HepG2 (cell line): Measurements from ENCODE around the gene COMMD7. TPM values are rescaled to one million over a fixed set of nuclear protein-coding genes. Genes with fewer than 3 reads are reported as not detected.
A peak's percentile ranks its signal among the peaks of the same experiment; 100 is the strongest.

ENCODE experiments used
- ASH2L ChIP-seq: fragments of 300-600, 200-600 bp; sonication (generic); IDR thresholded peaks from 2 replicates; pipeline ENCODE4 v1.7.0; 2017; ENCODE audit warnings: low read depth, mild to moderate bottlenecking, moderate library complexity, mixed read lengths, low read length; ENCODE audit not compliant: insufficient read length
- CEBPB ChIP-seq: IDR thresholded peaks from 2 replicates; pipeline ENCODE4 v1.6.1; 2011; ENCODE audit warnings: low read depth, low read length, improper control_type of control experiment, borderline replicate concordance
- FOXP1 ChIP-seq, 2 experiments: fragments of 450-650 bp in 1 of 2; IDR thresholded peaks; 2 replicates each; pipeline ENCODE4 v1.6.1; 2017 to 2018; ENCODE audit warnings: antibody characterized with exemption in 1 of 2
- HDAC6 ChIP-seq: fragments of 200-600 bp; sonication (generic); IDR thresholded peaks from 2 replicates; pipeline ENCODE4 v1.7.0; 2017; ENCODE audit warnings: mild to moderate bottlenecking, antibody characterized with exemption, low read length, low read depth
- HINFP ChIP-seq: sonication (generic); formaldehyde crosslinking; IDR thresholded peaks from 2 replicates; pipeline ENCODE4 v1.4.0; 2020; ENCODE audit warnings: low read depth, mild to moderate bottlenecking, missing genetic modification reagents
- KLF6 ChIP-seq: IDR thresholded peaks from 2 replicates; pipeline ENCODE4 v1.8.0; 2016; ENCODE audit warnings: missing biosample characterization, missing genetic modification reagents
- MAX ChIP-seq: IDR thresholded peaks from 2 replicates; pipeline ENCODE4 v1.6.1; 2012; ENCODE audit warnings: inconsistent platforms
- MAZ ChIP-seq, 2 experiments: sonication (generic) in 1 of 2; formaldehyde crosslinking in 1 of 2; IDR thresholded peaks; 2 replicates each; pipeline versions ENCODE4 v1.5.0 to v1.6.1; 2012 to 2020; ENCODE audit warnings: low read depth in 2 of 2, mild to moderate bottlenecking in 2 of 2, borderline replicate concordance in 1 of 2, improper control_type of control experiment in 1 of 2, low read length in 1 of 2, missing genetic modification reagents in 1 of 2, moderate library complexity in 1 of 2
- MBNL3 ChIP-seq: fragments of 250-450 bp; sonication (Bioruptor Pico); conservative IDR thresholded peaks from 2 replicates; pipeline ENCODE4 v1.8.0; 2022; ENCODE audit warnings: mild to moderate bottlenecking, inconsistent platforms
- MXD1 ChIP-seq: sonication (generic); formaldehyde crosslinking; IDR thresholded peaks from 2 replicates; pipeline ENCODE4 v1.4.0; 2020; ENCODE audit warnings: mild to moderate bottlenecking, missing genetic modification reagents
- PHF20 ChIP-seq: sonication (generic); formaldehyde crosslinking; IDR thresholded peaks from 2 replicates; pipeline ENCODE4 v1.5.0; 2020; ENCODE audit warnings: mild to moderate bottlenecking, missing genetic modification reagents
- PTBP1 ChIP-seq: fragments of 200-400 bp; formaldehyde crosslinking; IDR thresholded peaks from 2 replicates; pipeline ENCODE4 v1.6.1; 2018; ENCODE audit warnings: low read length, low read depth; ENCODE audit not compliant: poor library complexity, severe bottlenecking
- ZFP1 ChIP-seq: IDR thresholded peaks from 2 replicates; pipeline ENCODE4 v1.6.1; 2016
- ZMYM2 ChIP-seq: sonication (generic); formaldehyde crosslinking; IDR thresholded peaks from 2 replicates; pipeline ENCODE4 v1.8.0; 2022; ENCODE audit warnings: mild to moderate bottlenecking, missing genetic modification reagents
- ZNF225 ChIP-seq: sonication (generic); formaldehyde crosslinking; IDR thresholded peaks from 2 replicates; pipeline ENCODE4 v1.4.0; 2020; ENCODE audit warnings: mild to moderate bottlenecking, missing genetic modification reagents
- ZNF253 ChIP-seq: sonication (generic); formaldehyde crosslinking; IDR thresholded peaks from 2 replicates; pipeline ENCODE4 v1.8.0; 2022; ENCODE audit warnings: mild to moderate bottlenecking, missing genetic modification reagents, borderline replicate concordance
- ZNF317 ChIP-seq: sonication (generic); formaldehyde crosslinking; IDR thresholded peaks from 2 replicates; pipeline ENCODE4 v1.5.0; 2020; ENCODE audit warnings: mild to moderate bottlenecking, missing genetic modification reagents
- ZNF33A ChIP-seq: sonication (generic); formaldehyde crosslinking; IDR thresholded peaks from 2 replicates; pipeline ENCODE4 v1.5.1; 2020; ENCODE audit warnings: missing genetic modification reagents, mild to moderate bottlenecking, moderate library complexity, borderline replicate concordance
- ZNF567 ChIP-seq: sonication (generic); formaldehyde crosslinking; IDR thresholded peaks from 2 replicates; pipeline ENCODE4 v1.8.1; 2023; ENCODE audit warnings: mild to moderate bottlenecking, missing genetic modification reagents, borderline replicate concordance
- ZNF883 ChIP-seq: sonication (generic); formaldehyde crosslinking; IDR thresholded peaks from 2 replicates; pipeline ENCODE4 v1.5.1; 2020; ENCODE audit warnings: mild to moderate bottlenecking, missing genetic modification reagents; ENCODE audit errors: not compliant biosample characterization
- ZSCAN9 ChIP-seq: IDR thresholded peaks from 2 replicates; pipeline ENCODE4 v1.6.1; 2016; ENCODE audit warnings: borderline replicate concordance
- polyA plus RNA-seq, 8 experiments: library from polyadenylated mRNA; depleted of rRNA in 3 of 8; stranded (reverse) in 7 of 8; unstranded in 1 of 8; fragments of >200 nt; fragmentation: Illumina TruSeq in 4 of 8; extraction: Trizol in 4 of 8; gene quantifications; 2 replicates each; pipeline versions ENCODE4 v1.2.1 to v1.2.3, GENCODE V29; 2011 to 2016; ENCODE audit warnings: low read depth in 4 of 8, missing spikeins in 1 of 8, mixed read lengths in 1 of 8; ENCODE audit not compliant: insufficient read depth in 1 of 8
- total RNA-seq, 5 experiments: library from RNA; depleted of rRNA; stranded (reverse); fragments of >200 nt; fragmentation: Illumina TruSeq; extraction: Trizol; gene quantifications; 2 replicates each; pipeline ENCODE4 v1.2.3, GENCODE V29; 2016; ENCODE audit warnings: low read depth in 1 of 5
- TF ChIP-seq, protein P1 (sequence below): sonication (generic); formaldehyde crosslinking; IDR thresholded peaks from 2 replicates; pipeline ENCODE4 v1.9.0; 2021; ENCODE audit warnings: missing genetic modification reagents, borderline replicate concordance
- TF ChIP-seq, protein P2 (sequence below): sonication (generic); formaldehyde crosslinking; IDR thresholded peaks from 2 replicates; pipeline ENCODE4 v1.5.1; 2020; ENCODE audit warnings: mild to moderate bottlenecking, missing genetic modification reagents, moderate library complexity

COMMD7 gene
- total and polyA plus RNA-seq, 2 of the 13 experiments (the other 11 are each of a cell fraction or from before 2014, with no cell fraction given) = 42.1 to 53.3 TPM

- TF ChIP-seq, protein P1, sequence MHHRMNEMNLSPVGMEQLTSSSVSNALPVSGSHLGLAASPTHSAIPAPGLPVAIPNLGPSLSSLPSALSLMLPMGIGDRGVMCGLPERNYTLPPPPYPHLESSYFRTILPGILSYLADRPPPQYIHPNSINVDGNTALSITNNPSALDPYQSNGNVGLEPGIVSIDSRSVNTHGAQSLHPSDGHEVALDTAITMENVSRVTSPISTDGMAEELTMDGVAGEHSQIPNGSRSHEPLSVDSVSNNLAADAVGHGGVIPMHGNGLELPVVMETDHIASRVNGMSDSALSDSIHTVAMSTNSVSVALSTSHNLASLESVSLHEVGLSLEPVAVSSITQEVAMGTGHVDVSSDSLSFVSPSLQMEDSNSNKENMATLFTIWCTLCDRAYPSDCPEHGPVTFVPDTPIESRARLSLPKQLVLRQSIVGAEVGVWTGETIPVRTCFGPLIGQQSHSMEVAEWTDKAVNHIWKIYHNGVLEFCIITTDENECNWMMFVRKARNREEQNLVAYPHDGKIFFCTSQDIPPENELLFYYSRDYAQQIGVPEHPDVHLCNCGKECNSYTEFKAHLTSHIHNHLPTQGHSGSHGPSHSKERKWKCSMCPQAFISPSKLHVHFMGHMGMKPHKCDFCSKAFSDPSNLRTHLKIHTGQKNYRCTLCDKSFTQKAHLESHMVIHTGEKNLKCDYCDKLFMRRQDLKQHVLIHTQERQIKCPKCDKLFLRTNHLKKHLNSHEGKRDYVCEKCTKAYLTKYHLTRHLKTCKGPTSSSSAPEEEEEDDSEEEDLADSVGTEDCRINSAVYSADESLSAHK = no peak
- TF ChIP-seq KLF6 (CRISPR knock-in tag) (no peak; the same call in 1 of the 2 replicates), ZNF253 (CRISPR knock-in tag) (no peak), ZNF225 (CRISPR knock-in tag) (no peak), MAZ (IDR thresholded peaks at IDR 0.05; ENCODE audit: borderline replicate concordance, low read depth, low read length) (no peak; the same call in 1 of the 2 replicates), MAZ (CRISPR knock-in tag; IDR thresholded peaks at IDR 0.05; ENCODE audit: low read depth) (0 out of 2 replicates have a peak, but pooled peaks have one; percentile 34), HINFP (CRISPR knock-in tag) (no peak), FOXP1 (IDR thresholded peaks at IDR 0.05) (no peak), FOXP1 (CRISPR knock-in tag; IDR thresholded peaks at IDR 0.05) (no peak), ZFP1 (CRISPR knock-in tag) (no peak), HDAC6 (no peak), ZNF567 (CRISPR knock-in tag) (peak; percentile 64; the same call in 1 of the 2 replicates), ASH2L (peak; percentile 53), MAX (peak; percentile 52), MXD1 (CRISPR knock-in tag) (peak; percentile 53; the same call in 1 of the 2 replicates), PTBP1 (no peak), CEBPB (no peak), ZSCAN9 (no peak), ZNF883 (CRISPR knock-in tag) (no peak), PHF20 (no peak), ZNF33A (no peak), MBNL3 (CRISPR knock-in tag) (no peak), ZNF317 (CRISPR knock-in tag) (no peak), ZMYM2 (CRISPR knock-in tag) (peak; percentile 52; the same call in 1 of the 2 replicates)
- TF ChIP-seq, protein P2, sequence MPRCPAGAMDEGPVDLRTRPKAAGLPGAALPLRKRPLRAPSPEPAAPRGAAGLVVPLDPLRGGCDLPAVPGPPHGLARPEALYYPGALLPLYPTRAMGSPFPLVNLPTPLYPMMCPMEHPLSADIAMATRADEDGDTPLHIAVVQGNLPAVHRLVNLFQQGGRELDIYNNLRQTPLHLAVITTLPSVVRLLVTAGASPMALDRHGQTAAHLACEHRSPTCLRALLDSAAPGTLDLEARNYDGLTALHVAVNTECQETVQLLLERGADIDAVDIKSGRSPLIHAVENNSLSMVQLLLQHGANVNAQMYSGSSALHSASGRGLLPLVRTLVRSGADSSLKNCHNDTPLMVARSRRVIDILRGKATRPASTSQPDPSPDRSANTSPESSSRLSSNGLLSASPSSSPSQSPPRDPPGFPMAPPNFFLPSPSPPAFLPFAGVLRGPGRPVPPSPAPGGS (CRISPR knock-in tag) = peak; percentile 51
Observed at GRCh38 chr20:32681175-32682084, 61.8 kb downstream of the COMMD7 start (continued).
